Fibroblast of villous mesenchyme (primary cell): ENCODE results near the gene GPS2. TPM values are rescaled to one million over a fixed set of nuclear protein-coding genes. Genes with fewer than 3 reads are reported as not detected.
A peak's percentile ranks its signal among the peaks of the same experiment; 100 is the strongest.

Source experiments
- DNase-seq: peaks from one replicate; pipeline ENCODE4 v3.0.0-alpha.2; 2010; ENCODE audit warnings: low read depth
- H3K4me3 ChIP-seq: 2 replicates; pipeline ENCODE4 v1.5.1; 2011; ENCODE audit warnings: low read depth, mild to moderate bottlenecking, low read length
- small RNA-seq: library from RNA; depleted of rRNA; stranded (forward); fragments of <200 nt; gene quantifications from one replicate; pipeline ENCODE3, GENCODE V24; 2012
- total RNA-seq: library from RNA; depleted of rRNA; stranded (reverse); fragments of >200 nt; gene quantifications from 2 replicates; pipeline ENCODE4 v1.2.3, GENCODE V29; 2012
- TF ChIP-seq, protein P1 (sequence below): IDR thresholded peaks from 2 replicates; pipeline ENCODE4 v1.5.1; 2012; ENCODE audit warnings: low read depth, mild to moderate bottlenecking, low read length; ENCODE audit not compliant: insufficient read depth

The GPS2 gene
- total RNA-seq, 1 donor: 45.3 TPM

DNA sequence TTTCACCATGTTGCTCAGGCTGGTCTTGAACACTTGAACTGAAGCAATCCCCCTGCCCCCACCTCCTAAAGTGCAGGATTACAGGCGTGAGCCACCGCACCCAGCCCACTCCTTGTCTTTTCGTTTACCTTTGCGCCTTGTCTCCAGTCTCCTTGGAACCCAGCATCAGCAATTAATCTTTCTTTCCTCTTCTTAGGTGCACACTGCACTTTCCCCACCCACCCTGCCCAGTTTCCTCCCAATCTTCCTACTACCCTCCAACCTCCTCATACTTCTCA is 51.4 kb downstream of the GPS2 start:
- no peak overlapping the region for H3K4me3 ChIP-seq
- TF ChIP-seq, protein P1, sequence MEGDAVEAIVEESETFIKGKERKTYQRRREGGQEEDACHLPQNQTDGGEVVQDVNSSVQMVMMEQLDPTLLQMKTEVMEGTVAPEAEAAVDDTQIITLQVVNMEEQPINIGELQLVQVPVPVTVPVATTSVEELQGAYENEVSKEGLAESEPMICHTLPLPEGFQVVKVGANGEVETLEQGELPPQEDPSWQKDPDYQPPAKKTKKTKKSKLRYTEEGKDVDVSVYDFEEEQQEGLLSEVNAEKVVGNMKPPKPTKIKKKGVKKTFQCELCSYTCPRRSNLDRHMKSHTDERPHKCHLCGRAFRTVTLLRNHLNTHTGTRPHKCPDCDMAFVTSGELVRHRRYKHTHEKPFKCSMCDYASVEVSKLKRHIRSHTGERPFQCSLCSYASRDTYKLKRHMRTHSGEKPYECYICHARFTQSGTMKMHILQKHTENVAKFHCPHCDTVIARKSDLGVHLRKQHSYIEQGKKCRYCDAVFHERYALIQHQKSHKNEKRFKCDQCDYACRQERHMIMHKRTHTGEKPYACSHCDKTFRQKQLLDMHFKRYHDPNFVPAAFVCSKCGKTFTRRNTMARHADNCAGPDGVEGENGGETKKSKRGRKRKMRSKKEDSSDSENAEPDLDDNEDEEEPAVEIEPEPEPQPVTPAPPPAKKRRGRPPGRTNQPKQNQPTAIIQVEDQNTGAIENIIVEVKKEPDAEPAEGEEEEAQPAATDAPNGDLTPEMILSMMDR: no peak
- DNase-seq: no peak

DNA sequence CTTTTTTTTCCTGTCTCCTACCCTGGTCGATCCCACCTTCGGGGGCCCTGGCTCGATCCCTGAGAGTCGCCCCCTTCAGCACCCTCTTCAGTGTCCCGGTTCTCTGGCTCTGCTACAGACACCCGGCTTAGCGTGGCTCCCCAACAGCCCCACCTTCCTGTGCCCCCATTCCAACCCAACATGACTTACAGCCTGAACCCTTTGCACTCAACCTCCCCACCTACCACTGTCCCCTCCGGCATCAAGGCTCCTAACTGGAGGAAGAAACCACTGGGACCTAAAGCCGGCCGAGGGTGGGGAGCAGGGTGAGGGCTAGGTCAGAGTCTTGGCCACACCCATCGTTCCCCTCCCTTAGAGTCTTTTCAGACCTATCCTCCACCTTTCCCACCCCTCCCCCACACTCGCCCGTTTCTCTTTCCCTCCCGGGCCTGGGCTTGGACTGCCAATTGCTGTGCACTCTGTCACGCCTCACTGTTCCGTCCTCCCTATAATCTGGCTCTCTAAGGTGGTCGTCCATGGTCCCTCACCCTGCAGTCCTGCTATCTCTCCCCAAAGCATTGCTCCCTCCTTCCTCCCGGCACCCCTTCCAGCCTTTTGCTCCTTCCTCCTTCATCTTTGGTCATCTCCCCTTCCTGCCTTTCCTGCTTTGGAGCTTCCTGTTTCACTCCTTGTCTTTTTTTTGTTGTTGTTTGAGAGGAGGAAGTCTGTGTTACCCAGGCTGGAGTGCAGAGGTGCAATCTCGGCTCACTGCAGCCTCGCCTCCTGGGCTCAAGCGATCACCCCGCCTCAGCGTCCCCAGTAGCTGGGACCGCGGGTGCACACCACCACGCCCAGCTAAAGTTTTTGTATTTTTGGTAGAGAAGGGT is 52.0 kb downstream of the GPS2 start:
- TF ChIP-seq, protein P1: no peak
- peak overlapping the region; percentile 56 for H3K4me3 ChIP-seq
- DNase-seq: no peak

Small RNA genes within 50 kb of the gene (small RNA-seq; reads per million reads assigned to genes)
- gene AC026954.2 (not detected), gene RF00019 (not detected)

Other genes with a start within 250 kb of the GPS2 start
- gene CLEC10A, start 235.1 kb downstream of the GPS2 start, total RNA-seq: not detected in 2 replicates
- not detected in 2 replicates for gene ASGR2, start 200.5 kb downstream of the GPS2 start, total RNA-seq
- gene ASGR1, start 136.0 kb downstream of the GPS2 start, total RNA-seq: 0.43 and 0.64 TPM in 2 replicates
- 10.6 and 14.2 TPM in 2 replicates for gene DLG4, start 95.5 kb downstream of the GPS2 start, total RNA-seq
- gene ACADVL, start 95.4 kb downstream of the GPS2 start, total RNA-seq: 171 and 255 TPM in 2 replicates
- 102 and 105 TPM in 2 replicates for gene DVL2, start 80.8 kb downstream of the GPS2 start, total RNA-seq
- 51.8 and 54.1 TPM in 2 replicates for gene PHF23, start 75.9 kb downstream of the GPS2 start, total RNA-seq
- 225 and 265 TPM in 2 replicates for gene GABARAP, start 72.9 kb downstream of the GPS2 start, total RNA-seq
- 24.5 and 34.1 TPM in 2 replicates for gene CTDNEP1, start 63.6 kb downstream of the GPS2 start, total RNA-seq
- gene ELP5, start 63.1 kb downstream of the GPS2 start, total RNA-seq: 29.6 and 36.3 TPM in 2 replicates
- gene CLDN7, start 52.9 kb downstream of the GPS2 start, total RNA-seq: 2.9 and 5.2 TPM in 2 replicates
- gene SLC2A4, start 33.6 kb downstream of the GPS2 start, total RNA-seq: under 0.01 TPM in 1 of 2 replicates, not detected in the other
- not detected in 2 replicates for gene YBX2, start 20.7 kb downstream of the GPS2 start, total RNA-seq
- gene EIF5A, start 7.7 kb downstream of the GPS2 start, total RNA-seq: 607 and 641 TPM in 2 replicates
- 15.1 and 19.4 TPM in 2 replicates for gene NEURL4, start 14.0 kb upstream of the GPS2 start, total RNA-seq
- 1.9 and 3.9 TPM in 2 replicates for gene ACAP1, start 21.2 kb upstream of the GPS2 start, total RNA-seq
- 7.4 and 8.6 TPM in 2 replicates for gene KCTD11, start 36.8 kb upstream of the GPS2 start, total RNA-seq
- gene TMEM95, start 39.8 kb upstream of the GPS2 start, total RNA-seq: not detected in 2 replicates
- gene TNK1, start 65.7 kb upstream of the GPS2 start, total RNA-seq: under 0.01 and 2.2 TPM in 2 replicates
- gene PLSCR3, start 79.2 kb upstream of the GPS2 start, total RNA-seq: 16.8 and 28.3 TPM in 2 replicates
- 147 and 162 TPM in 2 replicates for gene TMEM256, start 88.7 kb upstream of the GPS2 start, total RNA-seq
- 8.1 and 9.5 TPM in 2 replicates for gene NLGN2, start 92.5 kb upstream of the GPS2 start, total RNA-seq
- not detected in 2 replicates for gene SPEM1, start 105.0 kb upstream of the GPS2 start, total RNA-seq
- gene SPEM2, start 110.3 kb upstream of the GPS2 start, total RNA-seq: not detected in 2 replicates
- not detected in 2 replicates for gene SPEM3, start 113.5 kb upstream of the GPS2 start, total RNA-seq
- gene TMEM102, start 120.1 kb upstream of the GPS2 start, total RNA-seq: 2.6 and 3.0 TPM in 2 replicates
- gene FGF11, start 124.2 kb upstream of the GPS2 start, total RNA-seq: 0.32 and 3.9 TPM in 2 replicates
- 6.1 and 6.9 TPM in 2 replicates for gene CHRNB1, start 129.7 kb upstream of the GPS2 start, total RNA-seq
- gene ZBTB4, start 164.3 kb upstream of the GPS2 start, total RNA-seq: 30.0 and 37.1 TPM in 2 replicates
- gene SLC35G6, start 166.1 kb upstream of the GPS2 start, total RNA-seq: not detected in 2 replicates
- 118 and 127 TPM in 2 replicates for gene POLR2A, start 169.0 kb upstream of the GPS2 start, total RNA-seq
- 11.7 and 14.5 TPM in 2 replicates for gene TNFSF12, start 233.7 kb upstream of the GPS2 start, total RNA-seq
- 0.43 and 0.64 TPM in 2 replicates for gene TNFSF13, start 243.4 kb upstream of the GPS2 start, total RNA-seq
- 69.9 and 75.1 TPM in 2 replicates for gene SENP3, start 246.6 kb upstream of the GPS2 start, total RNA-seq